Activated T-helper 2 cell treated with anti-CD3 and anti-CD28 coated beads, Interferon-gamma antibody, Interleukin-2, Interleukin-4, amounts not matched to agents 10 μg/mL and 5 μg/mL and 100 μg/mL, durations not matched to agents 14 hours and 24 hours and 36 hours (primary cell): ENCODE data around the gene RAPGEFL1. TPM values are rescaled to one million over a fixed set of nuclear protein-coding genes. Genes with fewer than 3 reads are reported as not detected.

ENCODE experiments used
- DNase-seq: peaks from one replicate; pipeline ENCODE4 v3.0.0; 2021; ENCODE audit warnings: low spot score
- H3K27ac Mint-ChIP-seq: one replicate; pipeline ENCODE4 v1.8.0; 2021; ENCODE audit warnings: mixed read lengths
- H3K27me3 Mint-ChIP-seq: one replicate; pipeline ENCODE4 v1.8.0; 2021; ENCODE audit warnings: low read depth, mixed read lengths
- H3K36me3 Mint-ChIP-seq: one replicate; pipeline ENCODE4 v1.8.0; 2021; ENCODE audit warnings: low read depth, mixed read lengths
- H3K4me1 Mint-ChIP-seq: one replicate; pipeline ENCODE4 v1.8.0; 2021; ENCODE audit warnings: low read depth, mixed read lengths
- H3K4me3 Mint-ChIP-seq: one replicate; pipeline ENCODE4 v1.8.0; 2021; ENCODE audit warnings: low read depth, mild to moderate bottlenecking, moderate library complexity, mixed read lengths
- H3K9me3 Mint-ChIP-seq: one replicate; pipeline ENCODE4 v1.8.0; 2021; ENCODE audit warnings: mixed read lengths
- intact Hi-C: fragments of 100-400 bp; cut with micrococcal nuclease; formaldehyde crosslinking; loops from one replicate; pipeline ENCODE4 v1.15.1; 2023
- total RNA-seq: library from RNA; stranded (reverse); gene quantifications from 2 replicates; pipeline ENCODE4 v1.2.3, GENCODE V29; 2022

The RAPGEFL1 gene
- total RNA-seq, 1 donor from 2014 or later = 12.3 TPM

DNA sequence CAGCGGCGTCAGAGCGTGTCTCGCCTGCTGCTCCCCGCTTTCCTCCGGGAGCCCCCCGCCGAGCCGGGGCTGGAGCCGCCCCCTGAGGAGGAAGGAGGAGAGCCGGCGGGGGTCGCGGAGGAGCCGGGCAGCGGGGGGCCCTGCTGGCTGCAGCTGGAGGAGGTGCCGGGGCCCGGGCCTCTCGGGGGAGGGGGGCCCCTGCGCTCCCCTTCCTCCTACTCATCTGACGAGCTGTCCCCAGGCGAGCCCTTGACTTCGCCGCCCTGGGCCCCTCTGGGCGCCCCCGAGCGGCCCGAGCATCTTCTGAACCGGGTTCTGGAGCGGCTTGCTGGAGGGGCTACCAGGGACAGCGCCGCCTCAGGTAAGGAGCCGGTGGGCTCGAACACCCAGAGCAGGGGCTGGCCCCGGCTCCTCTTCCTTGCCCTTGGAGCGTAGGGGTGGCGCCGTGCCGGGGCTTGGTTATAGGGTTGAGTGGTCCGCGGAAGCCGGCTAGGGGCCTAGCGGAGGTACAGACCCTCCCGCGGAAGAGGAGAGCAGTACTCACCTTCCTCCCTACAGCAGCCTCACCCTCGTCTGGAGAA lies 841 bp downstream of the RAPGEFL1 start:
- Mint-ChIP-seq H3K27me3 (no peaks in the 10 kb centered on the region), H3K27ac (no peak overlapping the region), H3K4me3 (no peak overlapping the region), H3K36me3 (peaks cover 31% of the 10 kb centered on the region), H3K4me1 (peaks cover 9% of the 10 kb centered on the region), H3K9me3 (no peaks in the 10 kb centered on the region)
- no peak for DNase-seq
- intact Hi-C loops = loop anchor here (10.0 kb wide), 1 partner anchor 163 kb away; the partner anchor contains the start of gene CSF3

DNA sequence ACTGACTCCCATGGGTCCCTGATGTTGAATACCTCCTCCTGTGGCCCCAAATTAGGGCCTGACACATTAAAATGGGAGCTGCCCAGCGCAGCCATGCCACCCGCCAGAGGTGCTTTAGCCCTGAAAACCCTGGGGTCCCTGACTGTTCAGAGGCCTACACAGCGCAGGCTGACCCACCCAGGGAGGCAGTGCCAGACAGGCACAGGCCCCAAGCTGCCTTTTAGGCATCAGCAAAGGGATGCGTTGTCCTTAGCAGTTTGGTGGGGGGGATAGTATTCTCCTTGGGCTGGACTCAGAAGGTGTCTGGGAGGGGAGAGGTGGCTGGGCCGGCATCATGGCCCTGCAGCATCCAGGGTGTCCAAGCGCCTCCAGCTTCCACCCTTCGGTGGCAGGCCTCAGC lies 1.4 kb downstream of the RAPGEFL1 start:
- no peak for DNase-seq
- intact Hi-C loops = loop anchor here (10.0 kb wide), 1 partner anchor 164 kb away; the partner anchor contains the start of gene CSF3
- no peak overlapping the region for H3K27ac Mint-ChIP-seq

DNA sequence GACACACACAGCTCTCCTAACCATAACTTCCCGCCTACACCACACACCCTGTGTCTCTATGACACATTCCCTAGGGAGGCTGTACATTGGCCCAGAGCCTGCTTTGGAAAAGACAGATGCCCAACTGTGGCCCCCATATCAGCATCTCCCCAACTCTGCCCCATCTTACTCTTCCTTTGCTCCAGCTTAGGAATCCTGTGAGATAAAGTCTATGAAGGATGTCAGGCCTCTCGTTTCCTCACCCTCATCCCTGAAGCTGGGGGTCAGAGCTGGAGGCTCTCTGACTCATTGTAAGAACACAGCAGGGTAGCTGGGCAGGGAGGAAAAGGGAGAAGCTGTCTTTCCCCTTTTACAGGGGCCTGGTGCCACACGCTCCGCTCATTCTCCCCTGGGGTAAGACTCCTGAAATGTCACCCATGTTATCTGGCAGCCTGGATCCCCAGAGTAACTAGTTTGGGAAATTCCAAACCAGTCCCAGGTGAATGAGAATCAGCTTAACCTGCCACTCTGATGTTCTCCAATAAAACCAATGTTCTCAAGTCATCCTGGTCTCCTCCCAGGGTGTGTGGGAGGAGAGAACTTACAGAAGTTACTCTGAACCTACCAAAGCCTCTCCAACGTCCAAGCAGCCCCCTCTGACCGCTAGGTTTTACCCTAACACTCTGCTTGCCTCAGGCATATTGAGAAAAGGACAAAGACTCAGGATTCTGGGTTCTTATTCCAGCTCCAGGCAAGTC lies 2.8 kb downstream of the RAPGEFL1 start:
- no peaks in the 10 kb centered on the region for H3K27me3 Mint-ChIP-seq
- intact Hi-C loops = loop anchor here (10.0 kb wide), 1 partner anchor 165 kb away; the partner anchor contains the start of gene CSF3
- peaks cover 19% of the 10 kb centered on the region for H3K36me3 Mint-ChIP-seq
- H3K27ac Mint-ChIP-seq = no peak overlapping the region
- peaks cover 9% of the 10 kb centered on the region for H3K4me1 Mint-ChIP-seq
- no peaks in the 10 kb centered on the region for H3K9me3 Mint-ChIP-seq
- no peak for DNase-seq
- H3K4me3 Mint-ChIP-seq = no peak overlapping the region

More for the DNA sequence above, 1.4 kb downstream of the RAPGEFL1 start:
- Mint-ChIP-seq H3K4me1 (peaks cover 9% of the 10 kb centered on the region), H3K27me3 (no peaks in the 10 kb centered on the region), H3K4me3 (peak overlapping the region; percentile 26), H3K9me3 (no peaks in the 10 kb centered on the region), H3K36me3 (peaks cover 26% of the 10 kb centered on the region)

DNA sequence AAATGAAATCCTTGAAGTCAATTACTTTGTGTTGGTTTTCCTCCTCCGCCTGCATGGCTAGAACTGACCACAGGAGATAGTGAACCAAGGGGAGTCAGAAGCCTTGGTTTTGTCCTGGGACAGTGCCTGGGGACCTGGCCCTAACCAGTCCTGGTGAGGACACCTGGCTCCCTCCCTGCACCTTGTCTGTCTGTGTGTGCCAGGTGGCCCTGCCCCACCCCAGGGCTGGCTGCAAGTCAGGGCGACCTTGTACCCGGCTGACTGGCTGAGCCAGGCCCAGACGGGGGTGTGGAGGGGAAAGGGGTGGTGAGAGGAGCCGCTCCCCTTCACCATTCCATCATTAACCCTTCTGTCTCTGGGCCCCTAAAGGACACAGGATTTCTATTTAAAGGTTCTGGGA lies 3.4 kb downstream of the RAPGEFL1 start:
- no peak for DNase-seq
- no peaks in the 10 kb centered on the region for H3K9me3 Mint-ChIP-seq
- H3K27ac Mint-ChIP-seq = no peak overlapping the region
- peaks cover 9% of the 10 kb centered on the region for H3K4me1 Mint-ChIP-seq
- H3K4me3 Mint-ChIP-seq = no peak overlapping the region
- peaks cover 17% of the 10 kb centered on the region for H3K36me3 Mint-ChIP-seq
- H3K27me3 Mint-ChIP-seq = no peaks in the 10 kb centered on the region
- intact Hi-C loops = no loop called here

DNA sequence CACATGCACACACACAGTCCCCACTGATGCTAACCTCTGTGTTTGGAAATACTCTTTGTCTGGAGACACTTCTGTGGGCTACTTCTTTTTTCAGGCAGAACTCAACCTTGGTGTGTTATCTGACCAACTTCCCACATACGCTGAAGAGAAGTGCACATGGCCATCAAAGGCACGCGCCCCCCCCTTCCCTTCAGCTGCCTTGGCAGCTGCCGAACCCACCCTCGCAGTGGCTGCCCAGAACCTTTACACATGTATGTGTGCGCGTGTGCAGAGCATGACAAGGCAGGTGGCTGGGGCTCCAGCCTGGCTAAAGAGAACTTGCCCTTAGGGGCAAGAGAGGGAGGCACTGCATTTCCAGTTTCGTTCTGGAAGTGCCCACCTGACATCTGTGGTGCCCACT lies 3.9 kb downstream of the RAPGEFL1 start:
- Mint-ChIP-seq H3K4me3 (no peak overlapping the region), H3K27me3 (no peaks in the 10 kb centered on the region), H3K27ac (no peak overlapping the region), H3K9me3 (no peaks in the 10 kb centered on the region), H3K4me1 (peaks cover 9% of the 10 kb centered on the region), H3K36me3 (peaks cover 12% of the 10 kb centered on the region)
- no peak for DNase-seq
- intact Hi-C loops = no loop called here

DNA sequence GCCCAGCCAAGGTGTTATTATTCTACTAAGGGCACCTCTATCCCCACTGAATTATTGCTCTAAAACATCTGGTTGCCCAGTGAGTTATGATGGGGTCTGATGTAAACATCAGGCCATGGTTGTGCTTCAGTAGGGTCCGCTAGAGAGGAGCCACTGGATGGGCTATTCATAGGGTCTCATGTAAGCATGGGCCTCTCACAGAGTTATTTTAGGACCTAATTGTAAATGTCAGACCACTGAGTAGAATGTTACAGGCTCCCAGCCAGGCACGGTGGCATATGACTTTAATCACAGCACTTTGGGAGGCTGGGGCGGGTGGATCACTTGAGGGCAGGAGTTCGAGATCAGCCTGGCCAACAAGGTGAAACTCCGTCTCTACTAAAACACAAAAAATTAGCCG lies 5.3 kb downstream of the RAPGEFL1 start:
- peaks cover 3% of the 10 kb centered on the region for H3K4me1 Mint-ChIP-seq
- DNase-seq = no peak
- no peaks in the 10 kb centered on the region for H3K9me3 Mint-ChIP-seq
- H3K27me3 Mint-ChIP-seq = no peaks in the 10 kb centered on the region
- H3K27ac Mint-ChIP-seq = no peak overlapping the region
- H3K4me3 Mint-ChIP-seq = no peak overlapping the region
- peaks cover 2% of the 10 kb centered on the region for H3K36me3 Mint-ChIP-seq
- intact Hi-C loops = no loop called here

DNA sequence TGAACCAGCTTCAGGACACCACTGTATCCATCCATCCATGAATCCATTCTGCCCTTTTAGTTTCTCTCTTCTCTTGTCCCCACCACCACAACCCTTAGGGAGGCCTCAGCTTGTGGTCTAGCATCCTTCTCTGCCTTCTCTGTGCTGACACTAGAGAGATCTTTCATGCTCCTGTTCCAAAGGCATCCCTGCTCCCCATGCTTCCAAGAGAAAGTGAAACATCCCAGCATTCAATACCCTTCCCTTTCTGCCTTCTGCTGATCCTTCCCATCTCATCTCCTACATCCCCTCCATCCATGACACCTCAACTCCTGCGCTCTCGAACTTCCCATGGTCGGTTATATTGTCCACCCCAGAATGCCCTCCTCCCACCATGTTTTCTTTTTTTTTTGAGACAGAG lies 10.0 kb downstream of the RAPGEFL1 start:
- H3K27me3 Mint-ChIP-seq = no peaks in the 10 kb centered on the region
- intact Hi-C loops = no loop called here
- no peaks in the 10 kb centered on the region for H3K36me3 Mint-ChIP-seq
- no peaks in the 10 kb centered on the region for H3K9me3 Mint-ChIP-seq
- no peak for DNase-seq
- no peak overlapping the region for H3K4me3 Mint-ChIP-seq
- no peak overlapping the region for H3K27ac Mint-ChIP-seq
- peaks cover 9% of the 10 kb centered on the region for H3K4me1 Mint-ChIP-seq

DNA sequence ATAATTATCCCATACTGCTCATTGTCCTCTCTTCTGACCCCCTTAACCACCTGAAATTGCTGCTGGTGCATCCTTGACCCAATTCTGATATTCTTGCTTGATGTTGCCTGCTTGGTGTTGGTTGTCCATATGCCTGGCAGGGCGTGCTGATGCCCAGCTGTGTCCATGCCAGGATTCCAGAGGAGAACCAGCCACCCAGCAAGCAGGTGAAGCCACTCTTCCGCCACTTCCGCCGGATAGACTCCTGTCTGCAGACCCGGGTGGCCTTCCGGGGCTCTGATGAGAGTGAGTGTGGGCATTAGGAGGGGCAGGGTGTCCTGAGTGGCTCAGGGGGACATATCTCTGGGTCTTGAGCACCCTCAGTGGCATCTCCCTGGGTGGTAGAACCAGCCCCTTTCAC lies 11.4 kb downstream of the RAPGEFL1 start:
- Mint-ChIP-seq H3K4me3 (no peak overlapping the region), H3K27me3 (no peaks in the 10 kb centered on the region), H3K9me3 (no peaks in the 10 kb centered on the region), H3K36me3 (no peaks in the 10 kb centered on the region), H3K4me1 (peaks cover 9% of the 10 kb centered on the region), H3K27ac (no peak overlapping the region)
- no peak for DNase-seq
- intact Hi-C loops = no loop called here

DNA sequence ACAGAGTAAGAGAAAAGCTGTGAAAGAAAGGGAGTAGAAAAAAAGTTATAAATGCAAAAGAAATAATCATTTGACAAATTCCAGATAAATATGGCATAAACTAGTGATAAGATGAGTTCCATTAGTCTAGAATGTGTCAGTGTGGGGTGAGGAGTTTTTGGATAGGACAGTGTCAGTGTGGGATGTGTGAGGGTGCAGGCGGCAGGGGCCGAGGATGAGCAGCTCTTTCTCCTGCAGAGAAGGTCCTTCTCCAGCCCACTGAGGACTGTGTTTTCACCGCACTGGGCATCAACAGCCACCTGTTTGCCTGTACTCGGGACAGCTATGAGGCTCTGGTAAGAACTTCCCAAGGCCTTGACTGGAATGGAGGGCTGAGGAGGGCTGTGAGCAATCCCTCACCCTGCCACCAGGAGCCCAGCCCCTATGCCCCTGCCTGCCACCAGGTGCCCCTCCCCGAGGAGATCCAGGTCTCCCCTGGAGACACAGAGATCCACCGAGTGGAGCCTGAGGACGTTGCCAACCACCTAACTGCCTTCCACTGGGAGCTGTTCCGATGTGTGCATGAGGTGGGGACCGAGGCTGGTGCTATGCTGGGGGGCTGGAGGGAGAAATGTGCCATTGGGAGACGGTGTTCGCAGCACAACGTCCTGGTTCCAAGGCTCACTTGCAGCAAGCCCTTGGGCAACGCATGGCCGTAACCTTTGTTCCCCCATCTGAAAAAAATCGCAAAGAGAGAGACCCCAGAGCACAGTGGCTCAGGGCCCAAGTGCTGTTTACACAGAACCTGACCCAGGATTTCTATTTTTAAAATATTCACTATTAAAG lies 13.1 kb downstream of the RAPGEFL1 start:
- Mint-ChIP-seq H3K27me3 (no peaks in the 10 kb centered on the region), H3K9me3 (no peaks in the 10 kb centered on the region), H3K4me3 (peak overlapping the region; percentile 67), H3K4me1 (peaks cover 14% of the 10 kb centered on the region), H3K27ac (no peak overlapping the region), H3K36me3 (no peaks in the 10 kb centered on the region)
- DNase-seq = no peak
- intact Hi-C loops = loop anchor here (1.0 kb wide), 1 partner anchor 28 kb away; no protein-coding TSS in a partner anchor

DNA sequence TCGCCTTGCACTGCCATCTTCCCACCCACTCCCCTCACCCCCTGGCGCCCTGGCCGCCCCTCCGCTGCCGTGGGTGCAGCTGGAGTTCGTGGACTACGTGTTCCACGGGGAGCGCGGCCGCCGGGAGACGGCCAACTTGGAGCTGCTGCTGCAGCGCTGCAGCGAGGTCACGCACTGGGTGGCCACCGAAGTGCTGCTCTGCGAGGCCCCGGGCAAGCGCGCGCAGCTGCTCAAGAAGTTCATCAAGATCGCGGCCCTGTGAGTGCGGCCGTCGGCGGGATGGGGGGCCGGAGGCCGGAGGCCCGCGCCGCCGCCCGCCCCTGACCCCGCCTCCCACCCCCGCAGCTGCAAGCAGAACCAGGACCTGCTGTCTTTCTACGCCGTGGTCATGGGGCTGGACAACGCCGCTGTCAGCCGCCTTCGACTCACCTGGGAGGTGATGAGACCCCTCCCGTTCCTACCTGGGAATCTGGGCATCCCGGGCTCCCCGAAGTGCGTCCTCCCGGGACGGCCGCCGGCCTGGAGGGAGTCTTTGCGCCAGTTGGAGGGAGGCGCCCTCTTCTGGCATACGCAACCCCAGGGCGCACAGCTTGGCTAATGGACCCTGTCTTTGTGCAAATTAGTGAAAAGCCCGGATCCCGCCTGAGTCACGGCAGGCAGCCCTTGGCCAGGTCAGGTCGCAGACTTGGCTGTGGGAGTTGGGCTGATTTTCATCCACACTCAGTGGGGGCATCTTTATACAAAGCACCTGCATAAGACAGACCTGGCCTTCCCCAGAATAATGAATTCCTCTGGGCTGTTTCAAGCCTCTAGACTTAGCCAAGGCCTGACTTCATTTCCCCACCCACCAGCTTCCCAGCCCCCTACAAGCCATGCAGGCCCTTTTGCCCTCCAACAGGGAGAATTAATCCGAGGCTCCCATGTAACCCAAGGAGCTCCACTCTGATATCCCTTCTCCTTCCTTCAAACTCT lies 14.3 kb downstream of the RAPGEFL1 start:
- no peaks in the 10 kb centered on the region for H3K27me3 Mint-ChIP-seq
- H3K36me3 Mint-ChIP-seq = no peaks in the 10 kb centered on the region
- peaks cover 14% of the 10 kb centered on the region for H3K4me1 Mint-ChIP-seq
- H3K27ac Mint-ChIP-seq = peak overlapping the region; percentile 79
- H3K4me3 Mint-ChIP-seq = peak overlapping the region; percentile 92
- intact Hi-C loops = loop anchor here (1.0 kb wide), 1 partner anchor 27 kb away; no protein-coding TSS in a partner anchor
- peak; percentile 64 for DNase-seq
- no peaks in the 10 kb centered on the region for H3K9me3 Mint-ChIP-seq

DNA sequence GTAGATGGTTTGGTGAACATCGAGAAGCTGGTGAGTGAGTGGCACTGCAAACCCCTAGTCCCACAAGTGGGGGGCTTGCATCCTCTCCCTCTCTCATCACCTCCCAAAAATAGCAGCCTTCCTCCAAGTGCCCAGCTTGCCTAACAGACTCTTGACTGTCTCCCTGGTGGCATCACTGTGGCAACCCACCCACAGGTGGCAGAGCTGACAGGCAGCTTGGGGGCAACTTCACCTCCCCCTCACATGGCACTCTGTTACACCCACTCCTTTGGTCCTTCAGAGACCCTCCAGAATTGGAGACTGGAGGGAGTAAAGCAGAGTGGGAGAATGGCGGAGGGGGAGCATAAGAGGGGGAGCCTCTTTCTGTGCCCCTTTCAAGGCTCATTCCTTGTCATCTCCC lies 15.7 kb downstream of the RAPGEFL1 start:
- Mint-ChIP-seq H3K4me1 (peaks cover 14% of the 10 kb centered on the region), H3K4me3 (peak overlapping the region; percentile 30), H3K27me3 (no peaks in the 10 kb centered on the region), H3K27ac (no peak overlapping the region), H3K36me3 (no peaks in the 10 kb centered on the region), H3K9me3 (no peaks in the 10 kb centered on the region)
- intact Hi-C loops = no loop called here
- no peak for DNase-seq

DNA sequence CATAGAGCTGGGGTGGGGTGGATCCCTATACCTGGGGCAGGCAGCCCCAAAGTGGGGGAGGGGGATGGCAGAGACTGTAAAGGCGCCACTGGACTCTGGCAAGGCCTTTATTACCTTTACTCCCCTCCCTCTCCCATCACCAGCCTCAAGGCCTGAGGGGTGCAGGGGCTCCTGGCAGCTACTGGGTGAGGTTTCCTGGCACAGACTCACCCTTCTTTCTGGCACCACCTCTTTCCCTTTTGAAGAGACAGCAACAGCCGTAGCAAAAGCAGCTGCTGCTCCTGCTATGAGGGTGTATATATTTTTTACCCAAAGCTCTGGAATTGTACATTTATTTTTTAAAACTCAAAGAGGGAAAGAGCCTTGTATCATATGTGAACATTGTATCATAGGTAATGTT lies 17.6 kb downstream of the RAPGEFL1 start:
- no peaks in the 10 kb centered on the region for H3K36me3 Mint-ChIP-seq
- H3K27ac Mint-ChIP-seq = no peak overlapping the region
- H3K27me3 Mint-ChIP-seq = no peaks in the 10 kb centered on the region
- peaks cover 14% of the 10 kb centered on the region for H3K4me1 Mint-ChIP-seq
- no peak overlapping the region for H3K4me3 Mint-ChIP-seq
- intact Hi-C loops = no loop called here
- DNase-seq = no peak
- no peaks in the 10 kb centered on the region for H3K9me3 Mint-ChIP-seq
